HG03039 (cell line): Measurements from ENCODE around the gene BANP.
"Not testable (repeated sequence)": the region's sequence is repeated elsewhere in the genome, so short reads cannot be mapped to it uniquely, and the experiment has no call there.

ENCODE experiments used
- ATAC-seq: cut with Tn5 transposase; IDR thresholded peaks from one replicate; pipeline ENCODE4 v1.9.1; 2021; ENCODE audit warnings: mild to moderate bottlenecking, moderate library complexity; ENCODE audit not compliant: unreplicated experiment

Gene BANP

GRCh38 chr16:88044121-88044581, 92.9 kb downstream of the BANP start:
- ATAC-seq: peak; percentile 57

DNA sequence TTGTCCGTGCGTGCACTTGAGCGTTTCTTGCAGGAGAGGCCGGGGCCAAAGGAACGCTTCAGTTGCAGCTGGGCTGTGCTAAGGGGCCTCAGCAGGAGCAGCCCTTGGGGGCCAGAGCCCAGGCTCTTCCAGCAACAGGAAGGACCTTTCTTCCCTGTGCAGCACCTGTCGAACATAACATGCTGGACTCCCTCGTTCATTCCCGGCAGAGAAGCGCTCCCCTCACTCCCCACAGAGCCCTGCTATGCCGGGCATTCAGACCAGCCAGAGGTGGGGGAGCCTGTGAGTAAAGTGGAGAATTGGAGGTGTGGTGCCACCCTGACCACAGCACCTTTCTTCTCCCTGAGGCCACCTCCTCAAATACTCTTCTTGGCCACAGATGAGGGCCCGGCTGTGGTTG, 94.1 kb downstream of the BANP start:
- not testable (repeated sequence) for ATAC-seq

- peak; percentile 58 for ATAC-seq
These were observed 94.6 kb downstream of the BANP start for GRCh38 chr16:88045820-88046303.

- no peak for ATAC-seq
These were observed 96.2 kb downstream of the BANP start for GRCh38 chr16:88047462-88047861.

- ATAC-seq: no peak
These were observed 97.8 kb downstream of the BANP start for GRCh38 chr16:88048985-88049384.

GRCh38 chr16:88049561-88050545, 98.6 kb downstream of the BANP start:
- no peak for ATAC-seq

- no peak for ATAC-seq
These were observed 99.9 kb downstream of the BANP start for GRCh38 chr16:88050952-88051660.

GRCh38 chr16:88052661-88053060, 101.4 kb downstream of the BANP start:
- no peak for ATAC-seq

GRCh38 chr16:88053479-88053878, 102.2 kb downstream of the BANP start:
- ATAC-seq: not testable (repeated sequence)

DNA sequence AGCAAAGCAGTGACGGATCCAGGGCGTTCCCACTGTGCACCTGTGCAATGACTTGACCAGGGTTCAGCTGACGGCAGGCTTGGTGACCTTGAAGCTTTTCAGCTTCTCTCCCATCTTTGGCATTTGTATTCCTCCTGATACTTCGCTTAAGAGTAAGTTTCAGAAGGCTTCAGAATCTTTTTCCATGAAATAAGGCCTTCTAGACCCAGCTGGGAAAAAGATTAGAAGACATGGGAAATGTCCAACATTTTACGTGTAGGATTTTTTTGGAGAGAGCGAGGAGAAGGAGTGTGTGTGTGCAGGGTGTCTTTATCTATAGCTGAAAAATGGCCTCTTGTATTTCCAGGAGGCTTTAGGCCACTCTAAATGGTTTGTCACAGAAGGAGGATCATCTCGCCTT, 104.1 kb downstream of the BANP start:
- ATAC-seq: no peak

GRCh38 chr16:88056212-88056611, 105.0 kb downstream of the BANP start:
- ATAC-seq: no peak

GRCh38 chr16:88057656-88058055, 106.4 kb downstream of the BANP start:
- ATAC-seq: no peak

DNA sequence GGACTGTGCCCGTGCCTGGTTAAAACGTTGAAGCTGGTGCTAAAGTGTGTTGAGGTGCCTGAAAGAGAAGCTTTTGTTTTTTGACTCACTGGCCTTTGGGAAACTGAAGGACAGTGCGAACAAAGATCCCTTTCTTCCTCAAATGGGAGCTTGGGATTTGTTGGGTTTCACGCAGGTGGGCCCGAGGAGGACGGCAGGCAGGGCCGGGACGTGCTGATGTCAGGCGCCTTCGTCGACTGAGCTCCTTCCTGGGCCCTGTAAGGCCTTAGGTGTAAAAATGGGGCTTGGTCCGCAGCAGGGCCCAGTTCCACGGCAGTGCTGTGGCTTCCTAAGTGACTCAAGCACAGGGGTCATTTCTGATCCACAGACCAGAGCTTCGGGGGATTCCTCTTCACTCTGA, 106.9 kb downstream of the BANP start:
- ATAC-seq: no peak

DNA sequence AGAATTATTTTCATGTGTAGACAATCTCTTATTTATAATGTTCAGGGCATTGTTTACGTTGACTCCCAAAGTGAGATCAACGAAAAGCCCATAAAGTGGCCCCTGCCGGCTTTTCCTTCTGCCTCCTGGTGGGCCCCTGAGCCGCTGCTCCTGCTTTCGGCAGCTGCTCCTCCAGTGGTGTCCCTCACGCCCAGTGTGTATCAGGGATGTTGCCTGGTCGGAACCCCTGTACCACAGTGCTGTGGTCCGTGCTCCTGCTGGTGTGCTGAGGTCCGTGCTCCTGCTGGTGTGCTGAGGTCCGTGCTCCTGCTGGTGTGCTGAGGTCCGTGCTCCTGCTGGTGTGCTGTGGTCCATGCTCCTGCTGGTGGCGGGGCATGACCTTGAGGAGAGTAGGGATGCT, 107.6 kb downstream of the BANP start:
- ATAC-seq: no peak

DNA sequence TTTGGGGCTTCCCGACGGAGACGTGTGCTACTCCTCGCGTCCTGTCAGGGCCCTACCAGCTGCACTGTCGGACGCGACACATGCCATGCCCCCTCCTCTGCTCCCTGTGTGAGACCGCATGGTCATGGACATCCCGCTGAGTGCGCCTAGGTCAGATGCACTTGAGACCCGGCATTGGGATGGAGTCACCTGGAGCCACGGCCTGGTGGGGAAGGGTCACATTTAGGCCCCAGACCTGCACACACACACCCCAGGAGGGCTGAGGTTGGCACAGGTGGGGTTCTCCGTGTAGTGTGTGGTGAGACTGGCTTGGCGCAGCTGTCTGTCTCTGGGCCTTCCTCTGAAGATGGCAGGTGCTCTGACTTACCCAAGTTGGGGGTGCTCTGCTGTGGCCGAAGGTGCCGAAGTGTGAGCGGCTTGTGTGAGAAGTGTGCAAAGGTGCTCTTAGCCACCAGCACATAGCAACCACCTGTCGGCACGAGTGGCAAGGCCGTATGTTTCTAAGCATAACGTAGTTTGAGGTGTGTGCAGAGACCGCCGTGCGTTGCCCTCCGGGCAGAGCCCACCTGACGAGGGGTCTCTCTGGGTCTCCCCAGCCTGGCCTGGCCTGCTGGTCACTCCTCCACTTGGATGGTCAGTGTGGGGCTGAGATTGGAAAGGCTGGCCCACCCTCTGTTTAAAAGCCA, 108.6 kb downstream of the BANP start:
- ATAC-seq: no peak

DNA sequence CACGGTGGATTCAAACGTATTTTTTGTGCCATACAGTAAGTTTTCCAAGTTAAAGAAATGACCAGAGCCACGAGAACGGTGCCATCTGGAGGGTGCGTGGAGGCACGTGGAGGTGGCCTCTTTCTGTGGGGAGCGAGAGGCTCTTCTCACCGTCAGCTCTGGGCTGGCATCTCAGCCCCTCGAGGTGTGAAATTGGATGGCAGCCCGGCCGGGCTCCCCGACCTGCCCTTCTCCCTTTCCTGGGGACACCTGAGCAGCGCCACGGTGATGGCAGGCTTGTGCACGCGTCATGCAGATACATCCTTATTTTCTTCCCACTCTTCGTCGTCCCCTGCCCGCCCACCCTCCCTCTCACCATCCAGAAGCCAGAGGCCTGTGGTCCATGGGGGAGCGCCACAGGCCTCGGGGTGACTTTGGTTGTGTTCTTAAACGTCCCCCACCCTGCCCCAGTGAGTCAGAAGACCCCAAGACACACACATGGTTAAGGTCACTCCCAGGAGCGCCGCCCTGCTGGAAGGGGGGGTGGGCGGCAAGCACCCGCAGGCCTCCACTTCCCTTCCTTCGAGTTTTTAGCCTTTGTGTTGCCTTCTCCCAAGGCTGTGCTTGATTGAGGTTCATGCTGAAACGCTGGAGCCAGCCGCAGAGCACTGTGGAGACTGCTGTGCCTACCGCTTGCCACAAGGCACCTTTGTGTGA, 109.4 kb downstream of the BANP start:
- no peak for ATAC-seq

- ATAC-seq: no peak
These were observed 110.3 kb downstream of the BANP start for GRCh38 chr16:88061346-88062110.

GRCh38 chr16:88062341-88063210, 111.3 kb downstream of the BANP start:
- no peak for ATAC-seq
